Erythroblast (primary cell): ENCODE measurements around the gene G6PC1.
"Not testable (repeated sequence)": the region's sequence is repeated elsewhere in the genome, so short reads cannot be mapped to it uniquely, and the experiment has no call there.

ENCODE experiments used
- DNase-seq, 2 experiments: peaks; one replicate each; lab custom pipeline; 2025; lab: John Stamatoyannopoulos, UW
- GATA1 ChIP-seq: IDR thresholded peaks from 2 replicates; pipeline ENCODE4 v1.6.1; 2011; ENCODE audit warnings: low read depth, mild to moderate bottlenecking, control low read depth, low read length, moderate library complexity
- POLR2A ChIP-seq: IDR thresholded peaks from 2 replicates; pipeline ENCODE4 v1.6.1; 2011; ENCODE audit warnings: mild to moderate bottlenecking, low read length

The G6PC1 gene

GRCh38 chr17:42882166-42882565 lies 18.4 kb upstream of the G6PC1 start:
- no peak for DNase-seq
- no peak for TF ChIP-seq POLR2A
- no peak for TF ChIP-seq GATA1

GRCh38 chr17:42883802-42884558 lies 16.6 kb upstream of the G6PC1 start:
- no peak for DNase-seq
- TF ChIP-seq POLR2A (no peak), GATA1 (no peak)

- DNase-seq, result not testable (repeated sequence)
Measured at GRCh38 chr17:42885806-42886205, 14.8 kb upstream of the G6PC1 start.

- no peak for DNase-seq
- TF ChIP-seq POLR2A (no peak), GATA1 (no peak)
Measured at GRCh38 chr17:42886283-42887176, 14.1 kb upstream of the G6PC1 start.

- DNase-seq, result no peak
- TF ChIP-seq GATA1 (no peak), POLR2A (no peak)
Measured at GRCh38 chr17:42889809-42890208, 10.8 kb upstream of the G6PC1 start.

GRCh38 chr17:42891539-42892152 lies 9.0 kb upstream of the G6PC1 start:
- TF ChIP-seq GATA1, result no peak
- no peak for TF ChIP-seq POLR2A
- no peak for DNase-seq

- TF ChIP-seq POLR2A (no peak), GATA1 (no peak)
Measured at GRCh38 chr17:42893359-42893758, 7.2 kb upstream of the G6PC1 start.

GRCh38 chr17:42894283-42895184 lies 6.1 kb upstream of the G6PC1 start:
- TF ChIP-seq POLR2A (no peak), GATA1 (no peak)
- no peak for DNase-seq

More at GRCh38 chr17:42893359-42893758, 7.2 kb upstream of the G6PC1 start:
- DNase-seq, result no peak

GRCh38 chr17:42895185-42895555 lies 5.4 kb upstream of the G6PC1 start:
- no peak for DNase-seq
- TF ChIP-seq POLR2A, result no peak
- no peak for TF ChIP-seq GATA1

- TF ChIP-seq POLR2A (no peak), GATA1 (no peak)
Measured at GRCh38 chr17:42898147-42898811, 2.3 kb upstream of the G6PC1 start.

GRCh38 chr17:42899981-42900380 lies 618 bp upstream of the G6PC1 start:
- DNase-seq, result not testable (repeated sequence)

More at GRCh38 chr17:42898147-42898811, 2.3 kb upstream of the G6PC1 start:
- DNase-seq, result no peak

GRCh38 chr17:42901535-42902229 lies 1.1 kb downstream of the G6PC1 start:
- no peak for DNase-seq
- TF ChIP-seq GATA1 (no peak), POLR2A (no peak)
